ACHN (cell line): Measurements from ENCODE around the gene TMEM187.

Experiments
- DNase-seq: peaks from one replicate; pipeline ENCODE4 v3.0.0-alpha.2; 2015
- in situ Hi-C: cut with HindIII; loops from 2 replicates; pipeline ENCODE4 v1.10.0; 2017; ENCODE audit warnings: low sequenced_read_pairs, low pct_ligation_motif_present, low pct_unique_long_range_greater_than_20kb

TMEM187 gene

GRCh38 chrX:154025230-154025629 lies 52.7 kb downstream of the TMEM187 start:
- in situ Hi-C loops = no loop called here
- no peak for DNase-seq

GRCh38 chrX:154026136-154027021 lies 53.8 kb downstream of the TMEM187 start:
- in situ Hi-C loops = no loop called here
- DNase-seq = no peak

GRCh38 chrX:154027022-154027402 lies 54.5 kb downstream of the TMEM187 start:
- in situ Hi-C loops = no loop called here
- no peak for DNase-seq

GRCh38 chrX:154027986-154028385 lies 55.4 kb downstream of the TMEM187 start:
- in situ Hi-C loops = no loop called here
- no peak for DNase-seq

- no peak for DNase-seq
- in situ Hi-C loops = no loop called here
Measured at GRCh38 chrX:154028502-154029184, 56.1 kb downstream of the TMEM187 start.

GRCh38 chrX:154029439-154029838 lies 56.9 kb downstream of the TMEM187 start:
- in situ Hi-C loops = no loop called here
- DNase-seq = no peak

DNA sequence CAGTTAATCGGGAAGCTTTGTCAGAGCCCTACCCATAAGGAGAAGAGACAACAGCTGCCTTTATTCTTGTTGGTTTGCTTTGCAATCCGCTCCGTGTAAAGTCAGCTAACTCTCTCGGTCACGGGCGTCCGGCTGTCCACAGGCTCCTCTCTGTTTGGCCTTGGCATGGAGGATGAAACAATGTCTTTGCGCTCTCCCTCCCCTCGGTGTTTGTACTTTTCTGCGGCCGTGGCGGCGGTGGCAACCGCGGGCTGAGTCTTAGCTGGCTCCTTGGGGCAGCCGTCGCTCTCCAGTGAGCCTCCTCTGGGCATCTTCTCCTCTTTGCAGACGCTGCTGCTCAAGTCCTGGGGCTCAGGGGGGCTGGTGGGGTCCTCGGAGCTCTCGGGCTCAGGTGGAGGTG lies 57.7 kb downstream of the TMEM187 start:
- no peak for DNase-seq
- in situ Hi-C loops = no loop called here

DNA sequence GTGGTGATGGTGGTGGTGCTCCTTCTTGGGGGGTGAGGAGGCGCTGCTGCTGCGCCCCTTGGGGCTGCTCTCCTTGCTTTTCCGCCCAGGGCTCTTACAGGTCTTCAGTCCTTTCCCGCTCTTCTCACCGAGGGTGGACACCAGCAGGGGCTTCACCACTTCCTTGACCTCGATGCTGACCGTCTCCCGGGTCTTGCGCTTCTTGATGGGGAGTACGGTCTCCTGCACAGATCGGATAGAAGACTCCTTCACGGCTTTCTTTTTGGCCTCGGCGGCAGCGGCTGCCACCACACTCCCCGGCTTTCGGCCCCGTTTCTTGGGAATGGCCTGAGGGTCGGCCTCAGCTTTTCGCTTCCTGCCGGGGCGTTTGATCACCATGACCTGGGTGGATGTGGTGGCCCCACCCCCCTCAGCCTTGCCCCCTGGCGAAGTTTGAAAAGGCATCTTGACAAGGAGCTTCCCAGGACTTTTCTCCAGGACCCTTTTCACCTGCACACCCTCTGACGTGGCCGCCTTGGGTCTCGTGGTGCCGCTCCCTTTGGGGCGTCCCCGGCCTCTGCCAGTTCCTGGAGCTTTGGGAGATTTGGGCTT lies 58.3 kb downstream of the TMEM187 start:
- no peak for DNase-seq
- in situ Hi-C loops = no loop called here

DNA sequence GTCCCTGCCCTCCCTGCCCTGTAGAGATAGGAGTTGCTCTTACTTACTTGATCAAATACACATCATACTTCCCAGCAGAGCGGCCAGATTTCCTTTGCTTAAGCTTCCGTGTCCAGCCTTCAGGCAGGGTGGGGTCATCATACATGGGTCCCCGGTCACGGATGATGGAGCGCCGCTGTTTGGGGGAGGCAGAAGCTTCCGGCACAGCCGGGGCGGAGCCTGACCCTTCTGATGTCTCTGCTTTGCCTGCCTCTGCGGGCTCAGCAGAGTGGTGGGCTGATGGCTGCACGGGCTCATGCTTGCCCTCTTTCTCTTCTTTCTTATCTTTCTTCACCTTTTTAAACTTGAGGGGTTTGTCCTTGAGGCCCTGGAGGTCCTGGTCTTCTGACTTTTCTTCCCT lies 59.6 kb downstream of the TMEM187 start:
- in situ Hi-C loops = no loop called here
- DNase-seq = no peak

- in situ Hi-C loops = no loop called here
- no peak for DNase-seq
Measured at GRCh38 chrX:154032653-154033052, 60.1 kb downstream of the TMEM187 start.
